GM19043 (cell line): Measurements from ENCODE around the gene REEP1.

Experiments
- ATAC-seq: cut with Tn5 transposase; IDR thresholded peaks from one replicate; pipeline ENCODE4 v1.9.1; 2021; ENCODE audit warnings: low read depth; ENCODE audit not compliant: unreplicated experiment

The REEP1 gene

DNA sequence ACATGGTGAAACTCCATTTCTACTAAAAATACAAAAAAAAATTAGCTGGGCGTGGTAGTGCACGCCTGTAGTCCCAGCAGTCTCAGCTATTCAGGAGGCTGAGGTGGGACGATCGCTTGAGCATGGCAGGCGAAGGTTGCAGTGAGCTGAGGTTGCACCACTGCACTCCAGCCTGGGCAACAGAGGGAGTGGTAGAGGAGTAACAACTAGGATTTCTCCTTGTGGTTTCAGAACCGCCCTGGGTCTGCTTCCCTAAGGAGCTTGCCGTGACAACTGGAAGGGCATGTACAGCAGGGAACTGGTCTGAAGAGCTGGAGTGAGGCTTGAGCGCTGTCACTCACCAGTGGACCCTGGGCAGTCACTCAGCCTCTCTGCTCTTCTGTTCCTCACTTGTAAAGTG is 29.1 kb downstream of the REEP1 start:
- no peak for ATAC-seq

DNA sequence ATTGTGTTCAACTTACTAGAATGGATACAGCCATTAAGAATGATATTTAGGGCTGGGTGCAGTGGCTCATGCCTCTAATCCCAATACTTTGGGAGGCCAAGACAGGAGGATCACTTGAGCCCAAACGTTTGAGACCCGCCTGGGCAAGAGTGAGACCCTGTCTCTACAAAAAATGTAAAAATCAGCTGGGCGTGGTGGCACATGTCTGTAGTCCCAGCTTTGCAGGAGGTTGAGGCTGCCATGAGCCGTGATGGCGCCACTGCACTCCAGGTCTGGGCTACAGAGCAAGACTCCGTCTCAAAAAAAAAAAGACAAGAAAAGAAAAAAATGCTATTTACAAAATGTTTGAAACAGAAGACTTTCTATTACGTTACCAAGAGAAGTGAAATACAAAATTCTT is 30.0 kb downstream of the REEP1 start:
- no peak for ATAC-seq

DNA sequence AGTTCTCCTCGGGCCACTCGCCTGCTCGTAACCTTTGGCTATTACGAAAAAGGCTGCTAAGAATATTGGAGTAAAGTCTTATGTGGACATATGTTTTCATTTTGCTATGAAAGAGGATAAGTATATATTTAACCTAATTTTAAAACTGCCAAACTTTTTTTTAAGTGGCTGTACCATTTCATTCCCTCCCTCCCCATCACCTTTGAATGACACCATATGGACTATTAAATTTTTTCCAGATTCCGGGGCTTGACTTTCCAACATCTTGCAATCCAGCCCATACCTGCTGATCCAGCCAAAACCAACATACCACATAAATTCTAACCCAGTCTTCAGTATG is 31.5 kb downstream of the REEP1 start:
- no peak for ATAC-seq

DNA sequence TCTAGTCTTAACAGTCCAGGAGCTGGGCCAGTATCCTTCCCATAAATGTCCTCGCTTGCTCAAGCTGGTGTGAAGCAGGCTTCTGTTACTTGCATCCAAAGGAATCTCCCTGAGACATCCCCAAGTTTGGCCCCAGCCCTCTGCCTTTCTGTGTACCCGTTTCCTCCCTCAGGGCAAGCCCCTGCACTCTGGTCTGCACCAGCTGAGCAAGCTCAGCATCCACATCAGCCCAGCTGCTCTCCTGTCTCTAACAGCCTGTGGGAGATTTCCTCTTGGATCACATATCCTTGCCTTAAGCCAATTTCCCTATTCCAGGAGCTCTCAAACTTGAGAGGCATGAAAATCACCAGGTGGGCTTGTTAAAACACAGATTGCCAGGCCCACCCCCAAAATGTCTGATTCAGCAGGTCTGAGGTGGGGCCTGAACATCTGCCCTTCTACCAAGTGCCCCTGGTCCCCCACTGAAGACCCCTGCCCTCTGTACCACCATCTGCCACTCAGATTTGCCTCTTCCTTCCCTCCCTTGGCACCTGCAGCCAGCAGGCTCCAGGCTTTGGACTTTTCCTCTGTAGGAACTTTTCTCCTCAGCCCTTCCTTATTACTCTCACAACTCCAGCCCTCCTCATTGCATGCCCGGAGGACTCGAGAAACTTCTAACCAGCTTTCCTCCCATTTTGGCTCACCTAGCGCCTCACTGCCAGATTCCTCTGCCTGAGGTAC is 32.1 kb downstream of the REEP1 start:
- no peak for ATAC-seq

DNA sequence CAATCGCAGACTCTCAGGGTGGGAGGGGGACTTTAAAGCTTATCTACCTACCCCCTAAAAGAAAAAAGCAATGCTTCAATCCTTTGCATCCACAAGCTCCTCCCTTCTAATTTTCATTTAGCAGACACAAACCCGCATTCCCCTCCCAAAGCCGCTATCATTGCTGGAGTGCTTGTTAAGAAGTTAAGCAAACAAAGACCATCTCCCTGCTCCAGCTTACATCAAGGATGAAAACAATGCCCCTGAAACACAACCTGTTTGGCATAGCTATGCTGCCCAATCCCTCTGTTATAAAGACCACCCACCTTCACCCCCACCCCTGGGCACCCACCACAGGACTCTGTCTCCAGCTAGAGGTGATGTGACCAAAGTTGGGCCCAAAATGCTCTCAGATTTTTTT is 33.0 kb downstream of the REEP1 start:
- no peak for ATAC-seq

DNA sequence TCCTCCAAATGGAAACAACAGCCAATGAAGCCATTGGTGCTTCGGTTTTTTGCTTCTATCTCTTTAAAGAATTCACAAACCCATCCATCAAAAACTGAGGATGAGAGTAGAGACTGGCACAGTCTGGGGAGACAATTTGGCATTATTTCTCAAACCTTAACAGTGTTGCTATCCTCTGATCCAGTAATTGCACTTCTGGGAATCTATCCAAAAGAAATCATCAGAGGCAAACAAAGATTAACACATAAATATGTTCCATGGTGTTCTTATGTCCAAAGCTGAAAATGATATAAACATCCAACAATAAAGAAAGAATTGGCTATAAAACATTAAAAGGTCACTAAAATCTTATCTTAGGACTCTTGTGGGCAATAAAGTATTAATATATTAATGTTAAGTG is 35.1 kb downstream of the REEP1 start:
- ATAC-seq: no peak

DNA sequence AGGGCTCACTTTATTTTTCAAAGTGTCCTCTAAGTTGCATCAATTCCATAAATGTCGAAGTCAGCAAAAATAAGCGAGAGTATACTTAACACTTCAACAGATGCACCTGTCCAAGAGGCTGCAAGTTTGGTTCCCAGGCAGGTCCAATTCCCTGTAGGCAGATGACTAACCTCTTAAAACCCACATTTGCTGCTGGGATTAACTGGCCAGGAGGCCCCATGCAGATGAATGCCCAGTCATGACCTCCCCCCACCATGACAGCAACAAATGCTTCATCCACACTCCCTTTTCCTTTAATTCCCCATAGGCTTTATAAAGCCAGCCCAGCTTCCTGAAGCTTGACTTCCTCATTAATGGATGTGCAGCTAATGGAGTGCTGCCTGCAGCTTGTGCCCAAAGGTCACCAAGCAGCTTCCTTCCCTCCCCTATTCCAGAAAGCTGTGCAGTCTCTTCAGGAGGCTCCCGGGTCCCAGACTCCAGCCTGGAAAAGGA is 35.7 kb downstream of the REEP1 start:
- ATAC-seq: no peak

DNA sequence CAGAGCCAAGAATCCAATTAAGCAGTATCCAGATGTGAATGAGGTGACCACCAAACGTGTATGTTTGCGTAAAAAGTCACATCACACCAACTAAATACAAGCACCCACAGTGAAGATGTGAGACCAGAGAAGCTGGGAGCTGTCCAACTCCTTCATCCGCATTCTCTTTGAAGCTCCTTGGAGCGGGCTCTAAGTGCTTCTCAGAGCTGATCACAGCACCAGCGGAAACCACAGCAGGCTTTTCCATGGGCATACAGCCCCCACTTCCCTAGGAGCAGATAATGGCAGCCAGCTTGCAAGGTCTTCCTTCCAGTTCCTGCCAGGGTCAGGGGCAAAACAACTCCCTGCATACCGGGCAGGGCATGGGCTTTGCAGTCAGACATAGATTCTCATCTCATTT is 36.4 kb downstream of the REEP1 start:
- no peak for ATAC-seq

DNA sequence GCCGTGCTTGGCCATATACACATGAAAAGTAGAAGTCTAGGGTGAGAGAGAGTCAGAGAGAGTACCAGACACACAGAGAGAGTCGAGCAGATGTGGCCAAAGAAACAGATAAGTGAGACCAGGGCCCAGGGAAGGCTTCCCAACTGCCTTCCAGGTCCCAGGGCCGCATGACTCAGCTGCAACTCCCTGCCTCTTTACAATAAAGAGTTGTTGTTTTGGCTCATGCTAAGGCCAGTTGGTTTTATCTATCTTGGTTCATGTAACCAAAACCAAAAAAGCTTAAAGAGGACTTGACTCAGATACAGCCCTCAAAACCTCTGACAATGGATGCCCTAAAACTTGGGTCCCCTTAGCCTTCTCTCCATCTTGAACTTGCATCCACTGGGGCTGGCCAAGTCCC is 36.9 kb downstream of the REEP1 start:
- ATAC-seq: no peak

DNA sequence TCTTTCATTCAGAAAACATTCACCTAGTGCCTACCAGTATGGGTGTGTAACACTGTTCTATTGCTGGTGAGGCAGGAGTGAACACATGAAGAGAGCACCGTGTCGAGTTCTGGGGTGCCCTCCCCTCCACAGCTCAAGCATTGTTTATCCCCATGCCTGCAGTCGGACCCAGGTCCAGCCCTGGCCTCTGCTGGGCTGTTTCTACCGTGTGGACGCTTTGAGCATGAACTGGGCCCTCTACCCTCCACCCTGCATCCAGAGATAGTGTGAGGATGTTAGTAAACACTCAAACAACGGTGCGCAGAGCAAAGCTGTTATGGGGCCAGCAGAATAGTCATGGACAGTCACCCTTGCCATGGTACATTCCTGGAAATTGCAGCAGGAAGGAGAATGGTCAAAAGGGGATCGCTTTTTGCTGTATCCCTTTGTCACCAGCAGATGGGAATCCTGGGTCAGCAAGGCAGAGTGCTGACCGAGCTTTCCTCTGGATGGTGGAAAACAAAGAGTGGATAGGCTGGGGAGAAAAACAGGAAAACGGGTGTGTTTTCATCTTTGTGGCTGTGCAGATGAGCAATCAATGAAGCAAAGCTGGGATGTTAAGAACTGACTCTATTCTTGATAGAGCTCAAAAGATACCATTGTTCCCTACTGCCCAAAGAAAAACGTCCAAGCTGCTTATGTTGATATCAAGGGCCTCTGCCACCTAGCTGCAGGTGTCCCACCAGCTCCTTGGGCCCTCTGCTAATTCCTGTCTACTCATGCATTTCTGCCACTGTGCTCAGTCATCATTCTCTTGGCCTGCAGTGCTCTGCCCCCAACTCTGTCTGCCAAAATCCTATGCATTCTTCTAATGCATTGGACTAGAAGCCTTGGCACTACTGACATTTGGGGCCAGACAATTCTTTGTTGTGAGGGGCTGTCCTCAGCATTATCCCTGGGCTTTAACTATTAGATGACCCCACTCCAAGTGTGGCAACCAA is 38.7 kb downstream of the REEP1 start:
- no peak for ATAC-seq

DNA sequence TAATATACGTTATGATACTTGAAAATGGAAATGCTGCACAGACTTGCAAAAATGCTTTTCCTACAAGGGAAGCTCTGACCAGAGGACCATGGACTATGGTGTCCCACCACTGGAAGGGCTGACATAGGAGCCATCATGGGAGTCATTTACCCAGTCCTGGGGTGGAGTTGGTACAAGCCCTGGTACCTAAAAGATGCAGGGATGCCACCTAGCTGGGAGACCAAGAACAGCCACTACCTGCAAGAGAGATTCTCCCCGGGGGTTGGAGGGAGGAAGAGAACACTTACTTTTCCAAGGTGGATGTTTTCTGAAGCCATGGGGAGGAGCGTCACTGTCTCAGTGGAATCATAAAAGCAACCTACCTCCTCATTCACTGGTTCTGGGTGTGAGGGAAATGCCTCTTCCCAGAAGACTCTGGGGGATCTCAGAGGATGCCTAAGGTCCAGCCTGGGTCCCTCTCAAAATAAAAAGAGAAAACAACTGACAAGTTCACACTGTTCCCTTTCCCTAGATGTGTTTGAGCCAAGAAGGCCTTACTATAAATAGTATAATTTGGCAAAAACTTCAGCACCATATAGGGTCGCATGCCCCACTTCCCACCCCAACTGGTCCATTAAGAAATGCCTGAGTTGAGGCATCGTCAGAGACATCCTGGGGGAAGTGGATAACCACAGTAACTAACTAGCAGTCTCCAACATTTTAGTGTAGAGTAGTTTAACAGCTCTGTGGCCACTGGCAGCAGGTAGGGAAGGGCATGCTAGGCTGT is 39.9 kb downstream of the REEP1 start:
- no peak for ATAC-seq

DNA sequence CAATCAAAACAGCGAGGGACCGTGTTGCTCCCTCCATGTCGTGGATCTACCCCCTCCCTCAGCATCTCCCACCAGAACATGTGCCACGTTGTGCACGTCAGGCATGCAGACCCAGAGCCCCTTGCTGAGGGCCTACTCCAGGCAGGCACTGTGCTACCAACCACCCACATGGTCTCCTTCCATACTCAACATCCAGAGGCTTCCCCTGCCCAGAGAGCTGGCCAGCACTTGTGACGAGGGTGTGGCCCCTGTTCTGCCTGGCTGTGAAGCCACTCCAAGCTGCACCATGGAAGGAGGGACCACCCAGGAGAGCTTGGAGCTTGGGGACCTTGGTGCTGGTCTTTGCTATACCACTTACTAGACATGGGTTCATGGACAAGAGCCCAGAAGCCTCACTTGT is 40.5 kb downstream of the REEP1 start:
- no peak for ATAC-seq

DNA sequence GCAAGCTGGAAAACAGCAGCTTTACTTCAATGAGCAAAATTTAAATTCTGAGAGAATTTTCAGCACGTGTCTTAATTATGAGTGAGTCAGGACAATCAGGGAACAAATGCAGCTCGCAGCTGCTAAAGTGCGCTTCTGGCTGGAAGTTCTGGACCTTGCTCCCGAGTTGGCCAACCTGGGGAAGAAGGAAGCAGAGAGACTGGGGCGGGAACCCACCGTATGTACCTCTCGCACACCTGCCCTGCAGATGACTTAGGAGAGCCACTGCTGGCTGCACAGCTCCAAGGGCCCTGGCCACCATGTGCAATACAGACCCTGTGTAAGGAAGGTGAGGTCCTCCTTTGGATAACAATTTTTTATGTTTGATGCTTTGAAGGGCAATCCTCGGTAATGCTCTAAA is 42.4 kb downstream of the REEP1 start:
- ATAC-seq: no peak

DNA sequence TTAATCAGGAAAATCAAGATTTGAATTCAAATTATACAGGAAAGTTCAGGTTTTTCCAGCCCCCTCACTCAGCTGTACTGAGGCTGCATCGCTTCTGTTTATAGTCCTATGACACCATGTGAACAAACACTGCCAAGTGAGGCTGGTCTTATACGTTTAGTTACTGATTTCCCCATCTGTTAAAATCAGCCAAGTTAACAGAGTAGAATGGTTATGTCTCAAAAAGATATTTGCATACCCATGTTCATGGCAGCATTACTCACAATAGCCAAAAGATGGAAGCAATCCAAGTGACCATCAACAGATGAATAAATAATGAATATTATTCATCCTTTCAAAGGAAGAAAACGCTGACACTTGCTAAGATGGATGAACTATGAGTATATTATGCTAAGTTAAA is 43.8 kb downstream of the REEP1 start:
- ATAC-seq: no peak

DNA sequence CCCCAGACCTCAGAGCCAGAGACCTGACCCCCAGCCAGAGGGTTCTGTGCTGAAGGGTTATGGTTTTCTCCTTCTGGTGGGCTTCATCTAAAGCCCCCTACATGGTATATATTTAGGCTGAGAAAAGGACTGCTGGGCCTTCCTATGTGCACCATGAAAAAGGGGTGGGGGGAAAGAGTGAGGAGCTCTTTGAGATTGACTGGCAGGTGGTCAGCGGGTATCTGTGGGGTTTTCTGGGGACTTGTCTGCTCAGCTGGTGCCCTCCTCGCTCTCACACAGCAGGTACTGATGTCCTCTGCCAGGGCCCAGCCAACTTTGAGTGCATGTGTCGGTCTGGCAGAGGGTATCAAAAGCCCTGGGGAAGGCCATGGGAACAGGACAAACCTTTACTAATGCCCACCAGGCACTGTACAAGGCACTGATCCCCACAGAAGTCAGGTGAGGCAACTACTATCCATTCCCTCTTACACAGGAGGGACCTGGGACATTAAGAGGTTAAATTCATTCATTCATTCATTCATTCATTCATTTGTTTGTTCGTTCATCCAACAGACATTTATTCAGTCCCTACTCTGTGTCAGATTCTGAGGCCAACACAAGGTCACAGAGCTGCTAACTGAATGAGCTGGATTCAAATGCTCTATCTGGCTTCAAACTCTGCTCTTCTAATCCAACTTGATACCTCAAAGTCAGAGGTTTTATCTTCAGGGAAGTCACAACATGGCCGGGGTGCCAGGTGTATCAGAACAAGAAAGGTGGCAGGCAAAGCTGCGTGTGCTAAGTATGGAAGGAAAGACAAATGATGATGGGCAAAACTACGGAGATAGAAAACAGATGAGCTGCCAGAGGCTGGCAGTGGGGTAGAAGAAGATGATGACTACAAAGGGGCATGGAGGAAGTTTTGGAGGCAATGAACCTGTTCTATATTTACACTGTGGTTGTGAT is 44.6 kb downstream of the REEP1 start:
- ATAC-seq: no peak

DNA sequence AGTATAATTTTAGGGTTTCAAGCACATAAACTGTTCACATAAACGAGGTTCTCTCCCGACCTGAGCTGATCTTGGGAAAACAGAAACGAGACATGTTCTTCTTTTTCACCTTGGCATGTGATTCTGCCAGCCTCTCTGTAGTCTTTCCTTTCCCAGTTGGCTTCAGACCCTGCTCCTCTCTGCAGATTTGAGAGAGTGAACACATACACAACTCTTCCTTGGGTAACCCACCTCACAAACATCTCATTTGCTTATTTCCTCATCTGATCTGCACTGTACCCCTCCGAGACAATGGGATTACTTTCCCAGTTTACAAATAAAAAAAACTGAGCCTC is 46.1 kb downstream of the REEP1 start:
- no peak for ATAC-seq

DNA sequence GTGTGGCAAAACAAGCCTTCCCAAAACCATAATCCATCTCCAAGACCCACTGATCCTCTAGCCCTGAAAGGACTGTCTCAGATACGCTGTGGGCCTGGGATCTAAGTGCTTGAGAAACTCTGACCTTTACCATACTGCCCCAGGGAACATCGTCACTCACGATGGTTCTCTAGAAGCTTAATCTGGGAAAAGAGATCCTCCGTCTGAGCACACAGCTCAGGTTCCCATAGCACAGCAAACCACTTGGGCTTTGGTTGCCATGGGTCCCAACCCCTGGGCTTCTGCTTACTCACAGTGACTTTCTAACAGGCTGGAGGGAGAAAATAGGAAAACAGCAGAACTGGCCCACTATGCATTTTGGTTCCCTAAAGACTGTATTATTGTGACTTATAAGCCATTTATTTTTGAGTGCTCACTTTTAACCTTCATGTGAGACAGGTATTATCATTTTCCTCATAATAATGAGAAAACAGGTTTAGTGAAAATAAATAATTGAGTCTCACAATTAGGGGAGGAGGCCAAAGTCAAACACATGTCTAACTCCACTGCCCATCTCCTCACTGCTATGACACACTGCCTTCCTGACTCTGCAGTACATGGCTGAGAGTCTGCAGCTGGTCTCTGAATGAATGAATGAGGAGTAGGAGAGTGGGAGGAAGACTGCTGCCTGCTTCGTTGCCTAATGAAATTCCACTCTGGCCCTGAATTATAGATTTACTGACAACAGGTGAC is 46.7 kb downstream of the REEP1 start:
- ATAC-seq: no peak

DNA sequence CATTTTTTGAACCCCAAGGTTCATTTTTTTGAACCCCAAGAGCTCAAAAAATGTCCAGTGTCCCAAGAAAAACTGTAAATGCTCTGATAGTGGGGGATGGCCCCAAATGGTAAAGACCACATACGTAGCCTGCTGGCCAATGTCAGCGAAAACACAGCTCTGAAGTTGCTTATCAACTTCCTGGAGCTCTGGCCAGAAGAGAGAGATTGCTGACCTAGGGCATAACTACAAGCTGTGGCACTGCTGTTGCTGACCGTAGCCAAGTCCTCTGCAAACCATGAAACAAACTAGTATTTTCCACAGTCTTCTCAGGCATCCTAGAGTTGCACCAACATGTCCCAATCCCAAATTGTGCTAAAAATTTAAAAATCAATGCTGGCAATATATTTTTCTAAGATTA is 50.9 kb downstream of the REEP1 start:
- no peak for ATAC-seq

DNA sequence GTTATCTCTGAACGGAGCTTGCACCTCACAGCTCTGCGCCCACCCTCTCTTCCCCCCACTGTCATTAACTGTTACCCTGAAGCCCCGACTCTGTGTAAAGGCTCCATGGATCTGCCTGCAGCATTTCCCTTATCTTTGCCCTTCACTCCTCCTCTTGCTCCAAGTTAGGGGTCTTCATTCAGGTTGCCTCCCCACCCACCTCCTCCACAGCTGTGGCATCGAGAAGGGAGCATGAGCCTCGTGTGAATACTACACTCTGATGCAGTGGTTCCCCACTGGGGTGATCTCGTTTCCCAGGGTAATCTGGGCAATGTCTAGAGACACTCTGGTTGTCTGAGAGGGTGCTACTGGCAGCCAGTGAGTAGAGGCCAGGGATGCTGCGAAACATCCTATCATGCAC is 51.4 kb downstream of the REEP1 start:
- ATAC-seq: no peak

DNA sequence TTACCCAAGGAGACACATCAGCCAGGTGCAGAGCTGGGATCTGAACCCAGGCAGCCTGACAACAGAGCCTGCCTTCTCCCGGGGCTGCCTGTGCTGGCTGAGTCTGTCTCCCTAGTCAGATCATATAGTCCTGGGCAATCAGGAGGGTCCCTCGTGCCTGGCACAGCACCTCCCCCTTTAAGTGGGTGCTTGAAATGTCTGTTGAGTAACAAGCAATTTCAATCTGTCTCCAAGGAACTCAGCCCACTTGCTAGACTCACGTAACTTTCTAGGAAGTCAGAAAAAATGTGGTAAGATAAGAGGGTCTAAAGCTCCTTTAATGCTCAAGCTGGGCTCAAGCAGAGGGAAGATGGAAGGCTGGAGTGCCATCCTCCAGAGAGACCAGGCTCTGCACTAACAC is 51.9 kb downstream of the REEP1 start:
- no peak for ATAC-seq
